ENCODE data around the gene DRD1.
"Not testable (repeated sequence)": the region's sequence is repeated elsewhere in the genome, so short reads cannot be mapped to it uniquely, and the experiment has no call there.

The DRD1 gene

GRCh38 chr5:175460552-175460951, 16.6 kb upstream of the DRD1 start:
- TF ChIP-seq POLR2A (IDR thresholded peaks at IDR 0.05; ENCODE audit: low read depth, low read length), result no peak
- DNase-seq (ENCODE audit: insufficient read length, low spot score) (no peak), FAIRE-seq (no peak)

GRCh38 chr5:175460126-175460525, 16.1 kb upstream of the DRD1 start:
- DNase-seq (ENCODE audit: insufficient read length, low spot score), result no peak
- FAIRE-seq, result no peak
- TF ChIP-seq POLR2A (IDR thresholded peaks at IDR 0.05; ENCODE audit: low read depth, low read length), result no peak

GRCh38 chr5:175457466-175457865, 13.5 kb upstream of the DRD1 start:
- no peak for FAIRE-seq
- no peak for TF ChIP-seq POLR2A (IDR thresholded peaks at IDR 0.05; ENCODE audit: low read depth, low read length)
- DNase-seq (ENCODE audit: insufficient read length, low spot score), result no peak

GRCh38 chr5:175456105-175456742, 12.2 kb upstream of the DRD1 start:
- DNase-seq (ENCODE audit: insufficient read length, low spot score), result no peak
- FAIRE-seq, result no peak
- TF ChIP-seq POLR2A (IDR thresholded peaks at IDR 0.05; ENCODE audit: low read depth, low read length), result no peak

GRCh38 chr5:175454338-175454737, 10.4 kb upstream of the DRD1 start:
- not testable (repeated sequence) for DNase-seq (ENCODE audit: insufficient read length, low spot score); FAIRE-seq

GRCh38 chr5:175452166-175452565, 8.2 kb upstream of the DRD1 start:
- DNase-seq (ENCODE audit: insufficient read length, low spot score) (no peak), FAIRE-seq (no peak)
- TF ChIP-seq POLR2A (IDR thresholded peaks at IDR 0.05; ENCODE audit: low read depth, low read length), result no peak

- TF ChIP-seq POLR2A (IDR thresholded peaks at IDR 0.05; ENCODE audit: low read depth, low read length), result no peak
- FAIRE-seq (no peak), DNase-seq (ENCODE audit: insufficient read length, low spot score) (no peak)
Observed at GRCh38 chr5:175448276-175448675, 4.3 kb upstream of the DRD1 start.

GRCh38 chr5:175447571-175447970, 3.6 kb upstream of the DRD1 start:
- no peak for FAIRE-seq
- no peak for TF ChIP-seq POLR2A (IDR thresholded peaks at IDR 0.05; ENCODE audit: low read depth, low read length)
- DNase-seq (ENCODE audit: insufficient read length, low spot score), result no peak

GRCh38 chr5:175446378-175446777, 2.4 kb upstream of the DRD1 start:
- FAIRE-seq, result not testable (repeated sequence)

GRCh38 chr5:175444905-175445456, 999 bp upstream of the DRD1 start:
- no peak for TF ChIP-seq POLR2A (IDR thresholded peaks at IDR 0.05; ENCODE audit: low read depth, low read length)
- FAIRE-seq (no peak), DNase-seq (ENCODE audit: insufficient read length, low spot score) (no peak)

More at GRCh38 chr5:175446378-175446777, 2.4 kb upstream of the DRD1 start:
- not testable (repeated sequence) for DNase-seq (ENCODE audit: insufficient read length, low spot score)

GRCh38 chr5:175443514-175444059, 395 bp downstream of the DRD1 start:
- DNase-seq (ENCODE audit: insufficient read length, low spot score) (no peak), FAIRE-seq (no peak)
- no peak for TF ChIP-seq POLR2A (IDR thresholded peaks at IDR 0.05; ENCODE audit: low read depth, low read length)

- no peak for FAIRE-seq
- TF ChIP-seq POLR2A (IDR thresholded peaks at IDR 0.05; ENCODE audit: low read depth, low read length), result no peak
- DNase-seq (ENCODE audit: insufficient read length, low spot score), result no peak
Observed at GRCh38 chr5:175438234-175438857, 5.6 kb downstream of the DRD1 start.

GRCh38 chr5:175436359-175436758, 7.6 kb downstream of the DRD1 start:
- no peak for FAIRE-seq
- DNase-seq (ENCODE audit: insufficient read length, low spot score), result no peak
- no peak for TF ChIP-seq POLR2A (IDR thresholded peaks at IDR 0.05; ENCODE audit: low read depth, low read length)

- TF ChIP-seq POLR2A (IDR thresholded peaks at IDR 0.05; ENCODE audit: low read depth, low read length), result no peak
- DNase-seq (ENCODE audit: insufficient read length, low spot score) (no peak), FAIRE-seq (no peak)
Observed at GRCh38 chr5:175434800-175435199, 9.2 kb downstream of the DRD1 start.

GRCh38 chr5:175427762-175428161, 16.2 kb downstream of the DRD1 start:
- no peak for FAIRE-seq
- no peak for DNase-seq (ENCODE audit: insufficient read length, low spot score)
- TF ChIP-seq POLR2A (IDR thresholded peaks at IDR 0.05; ENCODE audit: low read depth, low read length), result no peak

GRCh38 chr5:175424594-175424993, 19.4 kb downstream of the DRD1 start:
- DNase-seq (ENCODE audit: insufficient read length, low spot score); FAIRE-seq: not testable (repeated sequence)

Data from H54 (cell line).